ENCODE measurements around the gene CHST11.

- TF ChIP-seq CTCF (conservative IDR thresholded peaks at IDR 0.05; ENCODE audit: low read depth, low read length) (no peak), BHLHE40 (IDR thresholded peaks at IDR 0.05; ENCODE audit: low read depth, low read length) (no peak), RAD21 (IDR thresholded peaks at IDR 0.05; ENCODE audit: low read length) (no peak), USF2 (IDR thresholded peaks at IDR 0.05; ENCODE audit: low read depth, low read length) (no peak), CEBPB (IDR thresholded peaks at IDR 0.05; ENCODE audit: low read depth, low read length) (no peak), POLR2A (IDR thresholded peaks at IDR 0.05; ENCODE audit: low read depth, low read length) (no peak)
Measured at GRCh38 chr12:104686196-104686595, 229.4 kb downstream of the CHST11 start.
